Peyer's patch (tissue), 4 donors: Measurements from ENCODE around the gene PDK4.

Experiments
- CTCF ChIP-seq, 6 experiments: fragments of 450-650 bp in 4 of 6; fragments of 200-600 bp in 2 of 6; sonication (generic) in 1 of 6; IDR thresholded peaks; one replicate each; pipeline ENCODE4 v1.5.1; 2017 to 2019; ENCODE audit warnings: antibody characterized with exemption in 6 of 6, mild to moderate bottlenecking in 3 of 6, moderate library complexity in 1 of 6
- POLR2A ChIP-seq, 2 donors: fragments of 450-650 bp; IDR thresholded peaks; one replicate each; pipeline ENCODE4 v1.5.1; 2017; ENCODE audit warnings: antibody characterized with exemption in 2 of 2, mild to moderate bottlenecking in 2 of 2, moderate library complexity in 2 of 2

DNA sequence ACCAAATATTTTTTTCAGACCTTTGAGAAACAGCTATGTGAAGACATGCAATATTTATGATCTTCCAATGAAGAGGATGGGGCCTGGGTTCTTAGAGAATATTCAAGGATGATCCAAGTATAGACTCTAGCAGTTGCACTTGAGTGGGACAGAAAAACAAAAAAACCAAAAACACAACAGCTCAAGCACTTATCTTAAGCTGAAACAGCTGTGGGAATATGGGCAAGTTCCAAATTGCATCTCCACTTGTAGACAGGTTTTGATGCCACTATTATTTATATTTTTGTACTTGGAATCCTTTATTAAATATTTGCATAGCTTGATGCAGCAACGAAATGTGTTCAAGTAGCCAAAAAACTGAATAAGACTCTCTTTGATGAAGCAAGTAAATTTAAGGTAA, 2.2 kb upstream of the PDK4 start:
- TF ChIP-seq POLR2A (IDR thresholded peaks at IDR 0.05) (no peak), CTCF (IDR thresholded peaks at IDR 0.05) (no peak)
